HCT116 (cell line): ENCODE results near the gene MYO1E.

Experiments
- CEBPB ChIP-seq: IDR thresholded peaks from 2 replicates; pipeline ENCODE4 v1.6.1; 2012; ENCODE audit warnings: low read depth
- EGR1 ChIP-seq: IDR thresholded peaks from 2 replicates; pipeline ENCODE4 v1.6.1; 2012; ENCODE audit warnings: low read depth
- EZH2 ChIP-seq: fragments of 200-600 bp; sonication (generic); IDR thresholded peaks from 2 replicates; pipeline ENCODE4 v1.6.1; 2017; ENCODE audit warnings: antibody characterized with exemption, mixed run types
- EZH2phosphoT487 ChIP-seq: fragments of 200-600 bp; IDR thresholded peaks from 2 replicates; pipeline ENCODE4 v1.6.1; 2018; ENCODE audit warnings: antibody characterized with exemption, borderline replicate concordance
- FOSL1 ChIP-seq: IDR thresholded peaks from 2 replicates; pipeline ENCODE4 v1.6.1; 2012; ENCODE audit warnings: low read depth
- POLR2A ChIP-seq: IDR thresholded peaks from 2 replicates; pipeline ENCODE4 v1.7.0; 2011; ENCODE audit warnings: borderline replicate concordance; ENCODE audit not compliant: insufficient read depth, insufficient read length; ENCODE audit errors: extremely low read depth
- POLR2AphosphoS5 ChIP-seq: IDR thresholded peaks from 2 replicates; pipeline ENCODE4 v1.6.1; 2011; ENCODE audit warnings: mild to moderate bottlenecking, low read depth, low read length, moderate library complexity
- RAD21 ChIP-seq: IDR thresholded peaks from 2 replicates; pipeline ENCODE4 v1.6.1; 2012; ENCODE audit warnings: low read depth, mild to moderate bottlenecking
- SIN3A ChIP-seq: IDR thresholded peaks from 2 replicates; pipeline ENCODE4 v1.6.1; 2012; ENCODE audit warnings: low read depth
- SP1 ChIP-seq: IDR thresholded peaks from 2 replicates; pipeline ENCODE4 v1.6.1; 2012; ENCODE audit warnings: low read depth
- ZBTB33 ChIP-seq: IDR thresholded peaks from 2 replicates; pipeline ENCODE4 v1.6.1; 2011; ENCODE audit warnings: mild to moderate bottlenecking, low read length, moderate library complexity; ENCODE audit not compliant: insufficient replicate concordance; ENCODE audit errors: extremely low read depth
- TF ChIP-seq, protein P1 (sequence below): IDR thresholded peaks from 2 replicates; pipeline ENCODE4 v1.6.1; 2012
- TF ChIP-seq, protein P2 (sequence below), 3 experiments: fragments of 200-600 bp in 1 of 3; sonication (generic) in 1 of 3; IDR thresholded peaks in 2 of 3; conservative IDR thresholded peaks in 1 of 3; 2 replicates each; pipeline ENCODE4 v1.5.1; 2012 to 2017; ENCODE audit warnings: low read depth in 2 of 3, low read length in 2 of 3, antibody characterized with exemption in 1 of 3, borderline replicate concordance in 1 of 3, control low read depth in 1 of 3, mild to moderate bottlenecking in 1 of 3, mixed read lengths in 1 of 3, mixed run types in 1 of 3, moderate library complexity in 1 of 3; ENCODE audit not compliant: insufficient read depth in 1 of 3
- TF ChIP-seq, protein P3 (sequence below): IDR thresholded peaks from 2 replicates; pipeline ENCODE4 v1.6.1; 2012; ENCODE audit warnings: low read depth

DNA sequence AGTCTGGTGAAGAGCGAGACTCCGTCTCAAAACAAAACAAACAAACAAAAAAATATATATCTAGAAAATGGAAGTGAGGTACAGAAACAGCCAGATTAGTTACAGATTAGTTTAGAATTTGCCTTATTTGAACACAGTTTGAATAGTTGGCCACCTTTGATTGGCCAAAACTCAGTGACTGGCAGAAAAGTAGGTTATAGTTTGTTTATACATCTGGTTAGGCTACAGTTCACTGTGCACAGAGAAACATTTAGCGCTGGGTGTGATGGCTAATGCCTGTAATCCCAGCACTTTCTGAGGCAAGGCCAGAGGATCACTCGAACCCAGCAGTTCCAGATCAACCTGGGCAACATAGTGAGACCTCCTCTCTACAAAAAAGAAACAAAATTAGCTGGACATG lies 114.4 kb downstream of the MYO1E start:
- TF ChIP-seq, protein P1, sequence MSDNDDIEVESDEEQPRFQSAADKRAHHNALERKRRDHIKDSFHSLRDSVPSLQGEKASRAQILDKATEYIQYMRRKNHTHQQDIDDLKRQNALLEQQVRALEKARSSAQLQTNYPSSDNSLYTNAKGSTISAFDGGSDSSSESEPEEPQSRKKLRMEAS = no peak
- TF ChIP-seq SIN3A (no peak), RAD21 (no peak), SP1 (no peak), CEBPB (no peak), POLR2A (no peak), EZH2 (no peak), FOSL1 (no peak), EZH2phosphoT487 (no peak), POLR2AphosphoS5 (no peak), ZBTB33 (no peak), EGR1 (no peak)
- TF ChIP-seq, protein P2, sequence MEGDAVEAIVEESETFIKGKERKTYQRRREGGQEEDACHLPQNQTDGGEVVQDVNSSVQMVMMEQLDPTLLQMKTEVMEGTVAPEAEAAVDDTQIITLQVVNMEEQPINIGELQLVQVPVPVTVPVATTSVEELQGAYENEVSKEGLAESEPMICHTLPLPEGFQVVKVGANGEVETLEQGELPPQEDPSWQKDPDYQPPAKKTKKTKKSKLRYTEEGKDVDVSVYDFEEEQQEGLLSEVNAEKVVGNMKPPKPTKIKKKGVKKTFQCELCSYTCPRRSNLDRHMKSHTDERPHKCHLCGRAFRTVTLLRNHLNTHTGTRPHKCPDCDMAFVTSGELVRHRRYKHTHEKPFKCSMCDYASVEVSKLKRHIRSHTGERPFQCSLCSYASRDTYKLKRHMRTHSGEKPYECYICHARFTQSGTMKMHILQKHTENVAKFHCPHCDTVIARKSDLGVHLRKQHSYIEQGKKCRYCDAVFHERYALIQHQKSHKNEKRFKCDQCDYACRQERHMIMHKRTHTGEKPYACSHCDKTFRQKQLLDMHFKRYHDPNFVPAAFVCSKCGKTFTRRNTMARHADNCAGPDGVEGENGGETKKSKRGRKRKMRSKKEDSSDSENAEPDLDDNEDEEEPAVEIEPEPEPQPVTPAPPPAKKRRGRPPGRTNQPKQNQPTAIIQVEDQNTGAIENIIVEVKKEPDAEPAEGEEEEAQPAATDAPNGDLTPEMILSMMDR (IDR thresholded peaks at IDR 0.05 in 2 of 3, conservative IDR thresholded peaks at IDR 0.05 in 1 of 3; ENCODE audit: borderline replicate concordance in 1 of 3, insufficient read depth in 1 of 3, low read depth in 2 of 3, low read length in 2 of 3) = no peak
- TF ChIP-seq, protein P3, sequence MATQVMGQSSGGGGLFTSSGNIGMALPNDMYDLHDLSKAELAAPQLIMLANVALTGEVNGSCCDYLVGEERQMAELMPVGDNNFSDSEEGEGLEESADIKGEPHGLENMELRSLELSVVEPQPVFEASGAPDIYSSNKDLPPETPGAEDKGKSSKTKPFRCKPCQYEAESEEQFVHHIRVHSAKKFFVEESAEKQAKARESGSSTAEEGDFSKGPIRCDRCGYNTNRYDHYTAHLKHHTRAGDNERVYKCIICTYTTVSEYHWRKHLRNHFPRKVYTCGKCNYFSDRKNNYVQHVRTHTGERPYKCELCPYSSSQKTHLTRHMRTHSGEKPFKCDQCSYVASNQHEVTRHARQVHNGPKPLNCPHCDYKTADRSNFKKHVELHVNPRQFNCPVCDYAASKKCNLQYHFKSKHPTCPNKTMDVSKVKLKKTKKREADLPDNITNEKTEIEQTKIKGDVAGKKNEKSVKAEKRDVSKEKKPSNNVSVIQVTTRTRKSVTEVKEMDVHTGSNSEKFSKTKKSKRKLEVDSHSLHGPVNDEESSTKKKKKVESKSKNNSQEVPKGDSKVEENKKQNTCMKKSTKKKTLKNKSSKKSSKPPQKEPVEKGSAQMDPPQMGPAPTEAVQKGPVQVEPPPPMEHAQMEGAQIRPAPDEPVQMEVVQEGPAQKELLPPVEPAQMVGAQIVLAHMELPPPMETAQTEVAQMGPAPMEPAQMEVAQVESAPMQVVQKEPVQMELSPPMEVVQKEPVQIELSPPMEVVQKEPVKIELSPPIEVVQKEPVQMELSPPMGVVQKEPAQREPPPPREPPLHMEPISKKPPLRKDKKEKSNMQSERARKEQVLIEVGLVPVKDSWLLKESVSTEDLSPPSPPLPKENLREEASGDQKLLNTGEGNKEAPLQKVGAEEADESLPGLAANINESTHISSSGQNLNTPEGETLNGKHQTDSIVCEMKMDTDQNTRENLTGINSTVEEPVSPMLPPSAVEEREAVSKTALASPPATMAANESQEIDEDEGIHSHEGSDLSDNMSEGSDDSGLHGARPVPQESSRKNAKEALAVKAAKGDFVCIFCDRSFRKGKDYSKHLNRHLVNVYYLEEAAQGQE = no peak
